KMS-11 (cell line): ENCODE results near the gene METTL1.

Experiments
- H2AFZ ChIP-seq: fragments of 200-600 bp; sonication (generic); 2 replicates; pipeline ENCODE4 v1.6.1; 2016; ENCODE audit warnings: antibody characterized with exemption, mixed run types, low read depth
- H3K27ac ChIP-seq: fragments of 200-600 bp; sonication (generic); 2 replicates; pipeline ENCODE4 v1.6.1; 2016; ENCODE audit warnings: mild to moderate bottlenecking, mixed run types
- H3K27me3 ChIP-seq: fragments of 200-600 bp; sonication (generic); 2 replicates; pipeline ENCODE4 v1.6.1; 2017; ENCODE audit warnings: mild to moderate bottlenecking, low read depth, mixed run types, moderate library complexity; ENCODE audit not compliant: insufficient read depth
- H3K36me3 ChIP-seq: fragments of 200-600 bp; sonication (generic); 2 replicates; pipeline ENCODE4 v1.6.1; 2017; ENCODE audit warnings: mild to moderate bottlenecking, mixed run types; ENCODE audit not compliant: insufficient read depth
- H3K4me1 ChIP-seq: fragments of 200-600 bp; sonication (generic); 2 replicates; pipeline ENCODE4 v1.6.1; 2016; ENCODE audit warnings: mild to moderate bottlenecking, low read depth, mixed run types; ENCODE audit not compliant: poor library complexity, severe bottlenecking
- H3K4me2 ChIP-seq: fragments of 200-600 bp; sonication (generic); 2 replicates; pipeline ENCODE4 v1.7.0; 2016; ENCODE audit warnings: mild to moderate bottlenecking, mixed run types
- H3K4me3 ChIP-seq: fragments of 200-600 bp; sonication (generic); IDR thresholded peaks from 2 replicates; pipeline ENCODE4 v1.6.1; 2017; ENCODE audit warnings: low read depth, low read length, mixed read lengths; ENCODE audit not compliant: insufficient read depth
- H3K79me2 ChIP-seq: fragments of 200-600 bp; sonication (generic); 2 replicates; pipeline ENCODE4 v1.6.1; 2016; ENCODE audit warnings: low read depth, mixed run types; ENCODE audit not compliant: insufficient read depth
- H3K9ac ChIP-seq: fragments of 200-600 bp; sonication (generic); 2 replicates; pipeline ENCODE4 v1.6.1; 2016; ENCODE audit warnings: mild to moderate bottlenecking, mixed run types
- H4K20me1 ChIP-seq: fragments of 200-600 bp; sonication (generic); 2 replicates; pipeline ENCODE4 v1.6.1; 2016; ENCODE audit warnings: mild to moderate bottlenecking, mixed run types; ENCODE audit not compliant: insufficient read depth
- CTCF ChIP-seq: fragments of 200-600 bp; sonication (generic); conservative IDR thresholded peaks from 2 replicates; pipeline ENCODE4 v1.6.1; 2017; ENCODE audit warnings: low read depth, mild to moderate bottlenecking, antibody characterized with exemption, low read length, moderate library complexity, mixed read lengths

The METTL1 gene

GRCh38 chr12:57745485-57745881 lies 26.4 kb downstream of the METTL1 start:
- H3K27ac ChIP-seq, result no peak overlapping the region; the same call in 1 of the 2 replicates

GRCh38 chr12:57744777-57745484 lies 27.0 kb downstream of the METTL1 start, which contains the start of gene TSPAN31:
TSPAN31 (plus strand) TSS chr12:57745039; CDS start chr12:57745155, 116 bp downstream.
- Histone ChIP-seq H3K9ac (peak within 1 kb of the TSS; percentile 76), H3K27ac (peak within 1 kb of the TSS; percentile 56), H4K20me1 (no peaks in the 10 kb centered on the region), H3K36me3 (peaks cover 19% of the 10 kb centered on the region), H3K4me3 (peak within 1 kb of the TSS; percentile 88), H2AFZ (peak within 1 kb of the TSS; percentile 68), H3K4me1 (peaks cover 35% of the 10 kb centered on the region), H3K27me3 (no peaks in the 10 kb centered on the region), H3K4me2 (peak within 1 kb of the TSS; percentile 71), H3K79me2 (peaks cover 15% of the 10 kb centered on the region)
- TF ChIP-seq CTCF, result no peak

More at GRCh38 chr12:57745485-57745881, 26.4 kb downstream of the METTL1 start:
- Histone ChIP-seq H4K20me1 (no peaks in the 10 kb centered on the region), H3K4me3 (peak overlapping the region; percentile 85), H3K9ac (peak overlapping the region; percentile 76), H3K36me3 (peaks cover 23% of the 10 kb centered on the region), H2AFZ (no peak overlapping the region), H3K4me2 (peak overlapping the region; percentile 71), H3K4me1 (peaks cover 38% of the 10 kb centered on the region), H3K79me2 (peaks cover 20% of the 10 kb centered on the region), H3K27me3 (no peaks in the 10 kb centered on the region)
- TF ChIP-seq CTCF, result no peak

GRCh38 chr12:57744194-57744776 lies 27.6 kb downstream of the METTL1 start:
- Histone ChIP-seq H3K79me2 (peaks cover 9% of the 10 kb centered on the region), H3K27me3 (no peaks in the 10 kb centered on the region), H3K36me3 (peaks cover 15% of the 10 kb centered on the region), H4K20me1 (no peaks in the 10 kb centered on the region), H3K4me1 (peaks cover 35% of the 10 kb centered on the region), H3K9ac (peak overlapping the region; percentile 76), H3K4me3 (peak overlapping the region; percentile 88), H3K4me2 (peak overlapping the region; percentile 71), H3K27ac (peak overlapping the region; percentile 56), H2AFZ (peak overlapping the region; percentile 68)
- TF ChIP-seq CTCF, result 0 out of 2 replicates have a peak, but pooled peaks have one; percentile 22

GRCh38 chr12:57743769-57744168 lies 28.1 kb downstream of the METTL1 start:
- Histone ChIP-seq H3K4me2 (peak overlapping the region; percentile 71), H3K4me3 (no peak overlapping the region), H3K9ac (peak overlapping the region; percentile 76; the same call in 1 of the 2 replicates), H4K20me1 (no peaks in the 10 kb centered on the region), H3K27ac (peak overlapping the region; percentile 56), H3K36me3 (peaks cover 10% of the 10 kb centered on the region), H3K27me3 (no peaks in the 10 kb centered on the region), H3K79me2 (0 out of 2 replicates have a peak, but pooled peaks cover 4% of the 10 kb centered on the region), H3K4me1 (peaks cover 35% of the 10 kb centered on the region), H2AFZ (peak overlapping the region; percentile 68)
- TF ChIP-seq CTCF, result no peak
